GF-D8 (cell line): ENCODE data around the gene CRB2.
A peak's percentile ranks its signal among the peaks of the same experiment; 100 is the strongest.

Source experiments
- DNase-seq: peaks from one replicate; lab custom pipeline; 2025; lab: John Stamatoyannopoulos, UW

CRB2 gene

DNA sequence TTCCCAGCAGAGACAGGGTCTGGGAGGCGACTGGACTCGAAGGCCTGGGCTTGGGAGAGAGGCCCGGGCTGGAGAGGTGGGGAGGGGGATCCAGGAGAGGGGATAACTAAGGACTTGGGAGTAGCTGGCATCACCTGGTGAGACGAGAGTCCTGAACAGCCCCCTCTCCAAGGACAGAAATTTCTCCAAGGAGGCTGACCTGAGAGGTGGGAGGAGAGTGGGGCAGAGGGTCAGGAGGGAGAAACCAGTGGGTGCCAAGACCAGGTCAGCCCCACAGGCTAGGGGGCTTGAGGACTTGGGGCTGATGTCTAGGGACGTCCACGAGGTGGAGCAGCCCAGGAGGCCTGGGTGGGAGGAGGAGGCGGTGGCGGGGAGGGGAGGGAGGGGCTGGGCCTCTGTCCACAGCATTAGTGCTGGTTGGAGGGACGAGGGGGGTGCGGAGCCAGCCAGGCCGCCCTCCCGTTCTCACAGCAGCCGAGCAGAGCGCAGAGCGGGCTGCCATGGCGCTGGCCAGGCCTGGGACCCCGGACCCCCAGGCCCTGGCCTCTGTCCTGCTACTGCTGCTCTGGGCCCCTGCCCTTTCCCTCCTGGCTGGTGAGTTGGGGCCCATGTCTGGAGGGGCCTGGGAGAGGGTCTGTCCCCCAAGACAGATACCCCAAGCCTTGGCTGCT is at the start of gene CRB2:
Gene CRB2 (plus strand): TSS at position 437 of the 671 bp plus-strand sequence. CDS start 64 bp downstream, at position 501.
- DNase-seq = no peak

DNA sequence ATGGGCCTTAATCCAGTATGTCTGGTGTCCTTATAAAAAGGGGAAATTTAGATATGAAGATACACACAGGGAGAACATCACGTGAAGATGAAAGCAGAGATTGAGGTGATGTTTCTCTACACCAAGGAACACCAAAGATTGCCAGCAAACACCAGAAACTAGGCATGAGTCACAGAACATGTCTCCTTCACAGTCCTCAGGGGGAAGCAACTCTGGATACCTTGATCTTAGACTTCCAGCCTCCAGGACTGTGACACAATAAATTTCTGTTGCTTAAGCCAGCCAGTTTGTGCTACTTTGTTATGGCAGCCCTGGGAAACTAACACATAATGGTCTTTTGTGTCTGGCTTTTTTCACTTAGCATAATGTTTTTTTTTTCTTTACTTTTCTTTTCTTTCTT is 46.4 kb upstream of the CRB2 start:
- DNase-seq = no peak

DNA sequence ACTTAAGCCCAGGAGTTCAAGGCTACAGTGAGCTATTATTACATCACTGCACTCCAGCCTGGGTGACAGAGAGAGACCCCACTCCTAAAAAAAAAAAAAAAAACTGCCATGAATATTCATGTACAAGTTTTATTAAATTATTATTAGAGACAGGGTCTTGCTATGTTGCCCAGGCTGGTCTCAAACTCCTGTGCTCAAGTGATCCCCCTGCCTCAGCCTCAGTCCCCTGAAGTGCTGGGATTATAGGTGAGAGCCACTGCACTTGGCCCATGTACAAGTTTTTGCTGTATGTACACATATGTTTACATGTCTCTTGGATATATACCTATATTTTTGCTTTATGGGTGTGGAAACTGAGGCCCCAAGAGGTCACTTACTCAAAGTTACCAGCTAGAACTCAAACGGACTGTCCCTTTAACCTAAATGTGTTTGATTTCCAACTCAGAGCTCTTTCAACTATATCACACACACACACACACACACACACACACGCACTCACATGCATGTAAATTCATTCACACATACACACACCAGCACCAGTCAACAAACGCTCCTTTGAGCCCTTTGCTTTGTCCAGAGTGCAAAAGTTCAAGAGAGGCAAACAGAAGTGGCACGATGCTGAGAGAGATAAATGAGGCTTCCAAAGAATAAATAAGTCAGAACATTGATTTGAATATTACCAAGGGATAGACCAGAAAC is 45.3 kb upstream of the CRB2 start:
- no peak for DNase-seq

DNA sequence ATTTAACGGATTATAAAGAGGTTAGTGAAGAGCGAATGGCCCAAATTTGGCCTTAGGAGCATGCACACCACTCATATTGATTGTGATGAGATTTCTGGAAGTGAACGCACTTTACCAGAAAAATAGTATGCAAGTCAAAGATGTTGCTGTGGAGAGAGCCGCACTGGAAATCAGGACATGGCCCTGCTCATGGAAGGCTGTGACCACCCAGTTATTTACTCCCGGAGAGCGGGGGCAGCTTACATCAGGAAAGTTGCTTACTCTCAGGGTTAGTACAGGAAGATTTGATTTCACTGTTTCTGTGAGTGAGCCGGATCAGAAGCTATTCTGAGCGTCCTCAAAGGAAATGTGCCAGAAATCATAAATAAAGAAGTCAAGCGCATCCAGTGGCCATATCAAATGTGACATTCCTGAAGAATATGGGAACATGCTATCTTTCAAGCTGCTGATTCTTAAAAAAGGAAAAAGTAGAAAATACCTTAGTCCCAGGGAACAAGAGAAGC is 44.7 kb upstream of the CRB2 start:
- no peak for DNase-seq

DNA sequence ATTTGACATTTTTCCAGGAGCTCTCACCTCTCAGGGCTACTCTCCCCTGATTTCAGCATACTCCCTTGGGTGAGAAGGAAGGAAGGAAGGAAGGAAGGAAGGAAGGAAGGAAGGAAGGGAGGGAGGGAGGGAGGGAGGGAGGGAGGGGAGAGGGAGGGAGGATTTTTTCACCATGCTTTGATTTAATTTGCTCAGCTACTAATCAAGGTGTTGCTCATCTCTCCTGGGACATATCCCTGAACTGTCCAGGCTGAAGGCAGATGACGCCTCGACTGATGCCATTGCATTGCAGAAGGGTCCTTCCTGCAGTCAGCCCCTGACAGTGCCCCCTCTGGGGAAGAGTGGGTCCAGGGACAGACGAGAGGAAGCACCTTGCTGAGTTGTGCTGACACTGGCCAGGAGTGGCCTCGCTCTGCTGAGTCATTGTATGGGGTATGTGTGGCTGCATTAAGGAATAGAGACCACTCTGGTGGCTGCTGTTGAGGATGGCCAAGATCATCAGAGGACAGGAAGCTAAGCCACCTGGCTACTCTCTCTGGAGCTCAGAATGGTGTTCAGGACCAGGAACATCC is 43.6 kb upstream of the CRB2 start:
- no peak for DNase-seq

DNA sequence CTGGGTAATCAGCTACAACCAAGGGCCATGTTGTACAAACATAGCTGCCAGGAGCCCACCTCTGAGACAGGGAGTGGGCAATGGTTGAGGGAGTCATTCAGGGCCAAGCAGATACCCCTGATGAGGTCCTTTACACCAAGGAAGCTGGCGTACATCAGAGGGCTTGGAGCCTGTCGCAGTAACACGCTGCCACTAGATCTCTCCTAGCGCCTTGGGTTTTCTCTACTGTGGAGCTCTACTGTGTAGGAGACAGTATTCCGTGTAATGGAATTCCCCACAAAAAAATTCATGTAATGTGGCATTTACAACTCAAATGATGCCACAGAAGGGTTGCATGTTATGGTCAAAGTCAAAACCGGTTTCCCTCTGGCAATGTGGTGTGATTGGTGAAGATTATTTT is 41.4 kb upstream of the CRB2 start:
- DNase-seq = no peak

DNA sequence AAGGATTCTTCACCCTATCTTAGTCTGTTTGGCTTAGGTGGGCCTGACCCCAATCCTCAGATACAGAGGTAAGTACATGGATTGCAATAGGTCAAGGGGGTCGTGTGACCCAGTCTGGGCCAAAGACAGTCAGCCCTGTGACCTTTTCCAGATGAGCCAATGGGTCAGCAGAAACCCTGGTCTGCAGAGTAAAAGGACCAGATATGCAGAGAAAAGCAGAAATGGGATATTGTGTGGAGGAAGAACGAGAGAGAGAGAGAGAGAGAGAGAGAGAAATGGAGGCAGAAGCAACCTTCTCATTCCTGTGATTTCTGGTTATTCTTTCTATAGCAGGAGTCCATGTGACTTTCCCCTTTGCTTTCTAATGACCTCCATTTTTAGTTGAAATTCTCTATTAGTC is 40.4 kb upstream of the CRB2 start:
- DNase-seq = no peak

DNA sequence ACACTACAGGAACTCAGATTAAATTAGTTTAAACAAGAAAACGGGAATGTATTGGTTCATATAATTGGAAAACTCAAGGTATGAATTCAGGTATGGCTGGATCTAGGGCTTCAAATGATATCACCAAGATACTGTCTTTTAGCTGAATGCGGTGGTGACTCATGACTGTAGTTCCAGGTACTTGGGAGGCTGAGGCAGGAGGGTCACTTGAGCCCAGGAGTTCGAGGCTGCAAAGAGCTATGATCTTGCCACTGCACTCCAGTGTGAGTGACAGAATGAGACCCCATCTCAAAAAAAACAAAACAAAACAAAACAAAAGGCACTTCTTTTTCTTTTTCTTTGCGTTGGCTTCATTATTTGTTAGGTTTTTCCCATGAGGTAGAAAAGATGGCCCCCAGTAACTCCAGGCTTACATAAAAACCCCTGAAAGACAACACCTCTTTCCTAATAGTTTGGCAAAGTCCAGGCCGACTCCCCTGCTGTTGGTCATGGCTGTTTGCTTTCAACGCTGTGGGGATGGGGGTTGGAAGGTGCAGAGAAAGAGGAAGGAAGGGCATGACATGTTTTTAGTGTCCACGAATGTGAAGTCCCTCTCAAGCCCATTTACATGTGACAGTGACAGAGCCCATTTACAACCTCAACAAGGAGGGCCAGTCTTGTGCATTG is 39.8 kb upstream of the CRB2 start:
- DNase-seq = peak; percentile 58

DNA sequence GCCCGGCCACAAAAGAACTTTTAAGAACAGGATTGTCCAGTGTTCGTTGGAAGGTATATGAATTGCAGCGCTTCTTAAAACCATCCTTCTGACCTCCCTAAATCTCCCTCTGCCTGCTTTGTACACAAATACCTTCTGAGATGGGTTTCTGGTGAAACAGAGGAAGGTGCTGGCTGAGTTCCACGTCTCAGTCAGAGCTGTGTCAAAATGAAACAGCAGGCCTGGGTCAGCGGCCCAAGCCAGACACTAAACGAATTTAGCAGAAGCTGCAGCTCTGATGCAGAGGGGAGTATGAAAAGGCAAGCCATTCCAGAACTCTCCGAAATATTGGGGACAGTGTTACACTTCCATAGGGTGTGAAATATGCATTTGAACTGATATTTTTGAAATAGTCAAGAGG is 37.8 kb upstream of the CRB2 start:
- DNase-seq = no peak

DNA sequence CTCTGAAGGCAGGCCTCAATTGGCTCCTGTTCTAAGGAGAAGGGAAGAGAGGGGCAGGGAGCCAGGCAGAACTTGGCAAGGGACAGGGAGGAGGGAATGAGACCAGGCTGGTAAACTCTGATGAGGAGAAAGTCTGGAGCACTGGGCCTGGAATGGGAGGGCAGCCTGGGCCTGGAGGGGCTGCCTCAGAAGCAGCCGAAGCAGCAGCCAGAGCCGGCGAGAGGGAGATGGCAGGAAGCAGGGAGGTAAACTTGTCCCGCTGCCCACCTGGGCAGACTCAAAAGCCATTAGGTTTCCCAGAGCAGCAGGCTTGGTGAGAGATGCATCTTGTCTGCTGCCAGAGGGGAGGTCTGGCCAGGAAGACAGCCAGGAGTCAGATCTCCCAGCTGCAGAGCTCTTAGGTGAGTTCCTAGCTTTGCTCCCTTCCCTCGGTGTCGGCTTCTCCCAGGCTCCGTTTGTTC is 37.0 kb upstream of the CRB2 start:
- no peak for DNase-seq

DNA sequence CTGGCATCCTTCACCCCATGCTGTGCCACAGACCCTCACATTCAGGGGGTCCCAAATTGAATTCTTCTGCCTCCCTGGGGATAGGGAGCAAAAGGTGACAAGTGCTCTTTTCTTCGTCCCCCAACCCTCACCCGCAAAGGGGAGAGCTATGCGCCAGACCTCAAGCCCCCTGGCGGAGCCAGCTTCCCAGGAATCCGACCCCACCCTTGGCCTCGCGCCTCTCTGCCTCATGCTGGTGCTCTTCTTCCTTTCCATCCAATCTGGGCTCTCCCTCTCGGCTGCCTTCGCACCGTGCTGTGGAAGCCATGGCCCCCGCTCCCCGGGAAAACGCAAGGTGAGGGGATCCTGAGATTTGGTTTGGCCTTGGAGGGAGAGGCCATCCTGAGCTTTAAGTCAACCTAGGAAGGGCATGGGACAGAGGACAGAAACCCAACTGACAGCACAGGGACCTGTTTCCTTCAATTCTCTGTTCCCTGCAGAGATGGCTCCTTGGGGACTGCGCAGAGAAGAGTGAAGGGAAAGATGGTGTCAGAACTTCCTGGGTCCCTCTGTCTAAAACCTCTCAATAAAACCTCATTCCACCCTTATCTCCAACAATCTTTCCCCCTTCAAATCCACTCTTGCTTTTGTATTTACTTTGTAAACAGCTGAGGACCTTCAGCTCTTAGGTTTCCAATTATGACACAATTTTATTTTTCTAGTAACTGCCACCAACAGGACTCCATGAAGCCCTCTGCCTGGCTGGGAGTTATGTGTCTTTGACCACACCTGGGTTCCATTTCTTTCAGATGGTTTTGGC is 36.3 kb upstream of the CRB2 start:
- no peak for DNase-seq

DNA sequence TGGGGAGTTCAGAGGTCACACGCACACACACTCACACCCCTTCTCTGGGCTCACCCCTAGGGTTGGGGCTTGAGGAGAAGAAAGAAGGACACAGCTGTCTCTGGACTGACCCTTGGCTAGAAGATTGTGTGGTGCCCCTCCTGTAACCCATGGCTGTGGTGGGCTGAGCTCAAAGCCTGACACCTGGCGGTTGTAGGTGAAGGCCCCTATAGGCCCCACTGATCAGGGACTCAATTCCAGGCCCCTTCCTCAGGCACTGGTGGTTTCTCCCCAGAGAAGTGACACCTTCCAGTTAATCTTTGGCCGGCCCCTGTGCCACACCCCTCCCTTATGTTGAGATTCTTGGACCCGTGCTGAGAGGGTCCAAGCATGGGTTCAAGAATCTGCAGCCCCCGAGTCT is 35.2 kb upstream of the CRB2 start:
- no peak for DNase-seq

DNA sequence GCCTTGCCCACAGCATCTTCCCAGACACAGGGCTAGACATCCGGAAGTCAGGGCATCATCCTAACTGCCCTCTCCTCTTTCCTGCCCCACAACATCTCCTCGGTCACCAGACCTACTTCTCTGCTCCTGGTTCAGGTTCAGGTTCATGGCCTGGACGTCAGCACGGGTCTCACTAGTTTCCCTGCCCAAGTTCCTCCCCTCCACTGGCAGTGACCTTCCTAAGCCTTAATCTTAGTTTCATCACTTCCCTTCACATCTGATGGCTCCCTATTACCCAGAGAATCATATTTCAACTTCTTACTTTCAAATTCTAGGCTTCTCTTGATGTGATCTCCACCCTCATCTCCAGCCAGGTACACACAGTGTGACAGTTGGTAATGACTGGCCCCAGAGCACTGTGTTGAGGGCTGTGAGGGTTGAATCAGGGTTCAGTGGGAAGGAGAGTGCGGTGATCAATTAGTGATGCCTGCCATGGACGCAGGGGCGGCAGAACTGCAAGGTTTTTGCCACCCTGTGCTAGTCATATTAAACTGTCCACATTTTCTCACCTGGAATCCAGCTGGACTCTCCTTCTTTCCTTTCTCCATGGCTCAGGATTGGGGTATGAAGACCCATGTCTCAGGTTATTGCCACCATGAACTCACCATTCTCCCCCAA is 34.3 kb upstream of the CRB2 start:
- no peak for DNase-seq

DNA sequence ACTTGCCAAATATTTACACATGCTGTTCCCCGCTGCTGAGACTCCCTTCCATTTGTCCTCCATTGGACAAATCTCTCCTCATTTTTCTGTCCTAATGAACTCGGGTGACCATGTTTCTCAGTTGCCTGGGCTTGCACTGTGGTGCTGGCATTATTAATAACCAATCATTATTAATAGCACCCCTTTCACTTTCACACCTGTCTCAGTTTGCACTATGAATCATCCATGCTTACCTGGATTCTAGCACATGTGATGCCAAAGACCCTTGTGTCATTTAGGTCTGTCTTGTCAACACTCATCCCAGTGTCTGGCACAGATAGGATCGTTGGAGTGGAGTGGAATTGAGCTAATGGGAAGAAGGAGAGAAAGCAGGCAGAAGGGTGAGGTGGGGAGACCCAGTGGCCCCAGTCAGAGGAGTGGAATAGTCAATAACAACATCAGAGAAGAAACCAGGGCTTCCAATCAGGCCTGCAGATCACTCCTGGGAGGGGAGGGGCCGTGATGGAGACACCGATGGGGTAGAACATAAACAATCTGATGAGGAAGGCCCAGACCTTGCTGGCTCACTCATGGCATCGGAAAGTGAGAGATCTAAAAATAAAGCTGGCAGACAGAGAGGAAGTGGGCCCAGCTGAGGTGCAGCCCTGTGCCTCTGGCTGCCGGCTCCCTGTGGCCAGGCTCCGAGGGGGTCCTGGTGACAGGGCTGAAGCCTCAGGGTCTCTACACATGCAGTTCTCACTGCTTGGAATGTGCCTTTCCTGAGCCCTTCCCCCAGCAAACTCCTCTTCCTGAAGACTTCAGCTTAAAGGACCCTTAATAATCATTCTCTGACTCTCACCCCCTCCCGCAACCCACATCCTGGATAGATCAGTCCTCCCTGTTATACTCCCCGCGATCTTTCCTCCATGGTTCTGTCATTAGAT is 33.5 kb upstream of the CRB2 start:
- peak; percentile 26 for DNase-seq

DNA sequence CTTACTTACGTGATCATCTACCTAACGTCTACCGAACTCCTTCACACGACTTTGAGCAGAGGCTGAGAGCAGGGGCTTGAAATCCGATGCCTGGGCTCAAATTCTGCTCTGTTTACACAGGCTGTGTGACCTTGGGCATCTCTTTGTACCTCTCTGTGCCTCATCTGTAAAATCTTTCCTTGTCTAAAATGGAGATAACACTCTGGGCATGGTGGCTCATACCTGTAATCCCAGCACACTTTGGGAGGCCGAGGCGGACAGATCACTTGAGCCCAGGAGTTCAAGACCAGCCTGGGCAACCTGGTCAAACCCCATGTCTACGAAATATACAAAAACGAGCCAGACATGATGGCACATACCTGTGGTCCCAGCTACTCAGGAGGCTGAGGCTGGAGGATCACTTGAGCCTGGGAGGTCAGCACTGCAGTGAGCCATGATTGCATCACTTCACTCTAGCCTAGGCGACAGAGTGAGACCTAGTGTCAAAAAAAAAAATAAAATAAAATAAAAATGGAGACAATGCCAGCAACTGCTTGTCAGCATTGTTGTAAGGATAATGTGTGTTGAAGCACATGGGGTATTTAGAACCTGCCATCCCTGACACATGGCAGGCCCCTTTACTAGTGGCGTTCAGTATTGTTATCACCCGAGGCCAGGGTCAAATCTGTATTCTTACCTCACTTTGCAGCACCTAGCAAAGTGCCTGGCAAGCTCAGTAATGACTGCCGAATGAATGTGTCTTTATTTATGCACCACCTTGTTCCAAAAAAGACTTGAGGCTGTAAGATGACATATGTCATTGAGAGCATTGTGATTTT is 32.6 kb upstream of the CRB2 start:
- no peak for DNase-seq

DNA sequence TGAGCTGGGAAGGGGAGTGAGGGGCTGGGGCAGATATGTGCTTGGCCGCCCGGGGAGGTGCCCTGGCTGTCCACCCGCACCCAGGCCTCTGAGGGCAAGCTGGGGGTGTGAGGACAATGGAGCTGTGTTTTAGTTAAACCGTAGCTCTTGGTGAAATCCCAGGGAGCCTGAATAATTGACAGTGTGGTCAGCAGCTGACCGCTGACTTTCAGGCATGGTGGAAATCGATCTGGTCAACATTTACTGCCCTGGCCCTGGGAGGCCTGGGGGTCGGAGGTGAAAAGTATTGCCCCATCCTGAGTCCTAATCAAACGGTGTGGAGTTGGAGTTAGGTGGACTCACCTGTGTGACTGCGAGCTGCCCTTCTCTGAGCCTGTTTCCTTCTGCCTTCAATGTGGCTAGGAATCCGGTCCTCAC is 31.2 kb upstream of the CRB2 start:
- DNase-seq = no peak

DNA sequence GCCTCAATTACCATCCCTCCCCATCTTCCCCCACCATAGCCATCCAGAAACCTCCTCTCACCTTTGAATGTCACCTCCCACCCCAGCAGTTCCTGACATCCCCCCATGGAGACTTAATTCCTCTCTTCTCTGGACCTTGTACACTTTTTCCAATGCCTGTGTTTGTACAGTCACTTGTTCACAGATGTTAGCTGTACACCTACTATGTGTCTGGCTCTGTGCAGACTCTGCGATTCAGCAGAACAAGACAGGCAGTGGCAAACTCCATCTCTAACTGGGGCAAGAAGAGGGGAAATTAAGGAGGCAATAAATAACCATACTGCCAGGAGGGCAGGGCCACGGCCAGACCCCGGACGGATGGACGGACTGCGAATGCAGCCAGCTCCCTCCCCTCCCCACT is 29.8 kb upstream of the CRB2 start:
- no peak for DNase-seq

DNA sequence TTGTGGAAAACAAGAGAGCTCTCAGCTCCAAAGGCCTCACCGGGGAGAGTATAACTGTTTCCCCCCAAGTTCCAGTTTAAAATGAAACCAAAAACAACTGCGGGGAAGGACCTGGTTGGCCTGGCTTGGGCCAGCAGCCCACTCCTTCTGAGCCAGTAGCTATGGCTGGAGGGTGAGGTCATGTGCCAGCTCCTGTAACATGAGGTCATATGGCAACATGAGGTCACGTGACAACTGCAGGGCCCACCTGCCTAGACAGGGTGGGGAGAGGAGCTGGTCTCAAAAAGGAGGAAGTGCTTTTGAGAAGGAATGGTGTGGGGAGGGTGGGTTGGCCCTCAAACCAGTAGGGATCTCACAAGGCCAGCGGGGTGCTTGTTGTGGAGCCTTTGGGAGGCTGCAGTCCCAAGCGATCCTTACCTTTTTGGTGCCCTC is 29.3 kb upstream of the CRB2 start:
- no peak for DNase-seq

DNA sequence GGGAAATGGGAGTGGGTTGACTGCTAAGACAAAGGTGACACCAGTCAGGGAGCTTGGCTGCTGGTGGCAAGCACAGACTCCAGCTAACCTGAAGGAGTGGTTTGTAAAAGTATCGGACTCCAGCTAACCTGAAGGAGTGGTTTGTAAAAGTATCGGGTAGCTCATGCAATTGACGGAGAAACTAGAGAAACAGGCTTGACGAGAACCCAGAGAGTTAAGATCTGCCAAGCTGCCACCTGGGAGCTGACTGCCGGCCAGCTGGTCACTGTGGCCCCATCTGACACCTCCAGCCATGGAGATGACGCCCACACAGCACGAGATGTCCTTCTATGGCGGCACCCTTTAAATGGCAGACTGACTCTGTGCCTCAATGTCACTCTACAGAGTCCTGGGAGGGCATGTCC is 28.3 kb upstream of the CRB2 start:
- no peak for DNase-seq
